Vagina (tissue), 2 donors: ENCODE data around the gene HSPBP1. TPM values are rescaled to one million over a fixed set of nuclear protein-coding genes. Genes with fewer than 3 reads are reported as not detected.

Experiments used
- DNase-seq, 2 donors: peaks; one replicate each; pipeline ENCODE4 v3.0.0-alpha.2; 2017; ENCODE audit errors: extremely low spot score in 2 of 2
- H3K27ac ChIP-seq: fragments of 200-600 bp; sonication (generic); one replicate; pipeline ENCODE4 v1.5.1; 2019
- H3K27me3 ChIP-seq: fragments of 200-600 bp; sonication (generic); one replicate; pipeline ENCODE4 v1.5.1; 2019
- H3K36me3 ChIP-seq, 2 donors: fragments of 200-600 bp; sonication (generic); one replicate each; pipeline ENCODE4 v1.5.1; 2017 to 2019
- H3K4me1 ChIP-seq: fragments of 200-600 bp; sonication (generic); one replicate; pipeline ENCODE4 v1.5.1; 2019
- H3K4me3 ChIP-seq, 2 donors: fragments of 200-600 bp; sonication (generic); 1 replicate in 1 of 2; 2 replicates in 1 of 2; pipeline ENCODE4 v1.5.1; 2016 to 2019
- H3K9me3 ChIP-seq: fragments of 200-600 bp; sonication (generic); one replicate; pipeline ENCODE4 v1.5.1; 2019
- CTCF ChIP-seq, 3 experiments: fragments of 450-650 bp in 2 of 3; fragments of 200-600 bp in 1 of 3; sonication (generic) in 1 of 3; IDR thresholded peaks; one replicate each; pipeline ENCODE4 v1.5.1; 2017 to 2019; ENCODE audit warnings: antibody characterized with exemption in 3 of 3, mild to moderate bottlenecking in 2 of 3, moderate library complexity in 2 of 3
- POLR2A ChIP-seq, 2 donors: fragments of 450-650 bp; IDR thresholded peaks; one replicate each; pipeline ENCODE4 v1.6.1; 2017; ENCODE audit warnings: antibody characterized with exemption in 2 of 2, mild to moderate bottlenecking in 2 of 2, moderate library complexity in 2 of 2
- POLR2AphosphoS5 ChIP-seq, 2 donors: sonication (generic); formaldehyde crosslinking; IDR thresholded peaks; one replicate each; pipeline ENCODE4 v1.9.0; 2017; ENCODE audit warnings: antibody characterized with exemption in 2 of 2, mild to moderate bottlenecking in 2 of 2, low read depth in 1 of 2; ENCODE audit not compliant: insufficient read depth in 1 of 2
- intact Hi-C: fragments of 100-400 bp; cut with DNase I; formaldehyde crosslinking; loops from one replicate; pipeline ENCODE4 v1.15.1; 2023
- total RNA-seq: library from RNA; depleted of rRNA; stranded (reverse); fragments of >200 nt; gene quantifications from one replicate; pipeline ENCODE4 v1.2.3, GENCODE V29; 2016

HSPBP1 gene
- total RNA-seq, 1 donor from 2014 or later, result 29.5 TPM

GRCh38 chr19:55309448-55309847 lies 29.5 kb upstream of the HSPBP1 start:
- intact Hi-C loops, result loop anchor here (10.0 kb wide), 2 partner anchors 65 to 195 kb away; partner anchors contain the start of genes IL11 and TMEM190
- Histone ChIP-seq H3K9me3 (no peaks in the 10 kb centered on the region), H3K36me3 (no peaks in the 10 kb centered on the region), H3K27me3 (no peaks in the 10 kb centered on the region), H3K27ac (no peak overlapping the region), H3K4me3 (no peak overlapping the region), H3K4me1 (no peaks in the 10 kb centered on the region)
- no peak for DNase-seq
- TF ChIP-seq POLR2A (IDR thresholded peaks at IDR 0.05), result no peak
- TF ChIP-seq POLR2AphosphoS5 (IDR thresholded peaks at IDR 0.05; ENCODE audit: insufficient read depth in 1 of 2, low read depth in 1 of 2), result no peak
- no peak for TF ChIP-seq CTCF (IDR thresholded peaks at IDR 0.05)

- Histone ChIP-seq H3K4me1 (no peaks in the 10 kb centered on the region), H3K27me3 (no peaks in the 10 kb centered on the region), H3K9me3 (no peaks in the 10 kb centered on the region), H3K4me3 (no peak overlapping the region), H3K27ac (no peak overlapping the region), H3K36me3 (no peaks in the 10 kb centered on the region)
- DNase-seq, result no peak
- intact Hi-C loops, result loop anchor here (10.0 kb wide), 2 partner anchors 67 to 197 kb away; partner anchors contain the start of genes IL11 and TMEM190
- TF ChIP-seq CTCF (IDR thresholded peaks at IDR 0.05) (no peak), POLR2AphosphoS5 (IDR thresholded peaks at IDR 0.05; ENCODE audit: insufficient read depth in 1 of 2, low read depth in 1 of 2) (no peak), POLR2A (IDR thresholded peaks at IDR 0.05) (no peak)
Measured at GRCh38 chr19:55308281-55308680, 28.4 kb upstream of the HSPBP1 start.

GRCh38 chr19:55306712-55307111 lies 26.8 kb upstream of the HSPBP1 start:
- TF ChIP-seq POLR2A (IDR thresholded peaks at IDR 0.05), result no peak
- no peak for TF ChIP-seq CTCF (IDR thresholded peaks at IDR 0.05)
- no peak for TF ChIP-seq POLR2AphosphoS5 (IDR thresholded peaks at IDR 0.05; ENCODE audit: insufficient read depth in 1 of 2, low read depth in 1 of 2)
- Histone ChIP-seq H3K4me3 (no peak overlapping the region), H3K27ac (no peak overlapping the region), H3K4me1 (peaks cover under 1% of the 10 kb centered on the region), H3K27me3 (no peaks in the 10 kb centered on the region), H3K36me3 (no peaks in the 10 kb centered on the region), H3K9me3 (no peaks in the 10 kb centered on the region)
- no peak for DNase-seq
- intact Hi-C loops, result loop anchor here (10.0 kb wide), 2 partner anchors 68 to 198 kb away; partner anchors contain the start of genes IL11 and TMEM190

GRCh38 chr19:55305983-55306562 lies 26.2 kb upstream of the HSPBP1 start:
- no peak overlapping the region for H3K4me3 ChIP-seq
- no peak for DNase-seq
- TF ChIP-seq POLR2AphosphoS5 (IDR thresholded peaks at IDR 0.05; ENCODE audit: insufficient read depth in 1 of 2, low read depth in 1 of 2) (no peak), POLR2A (IDR thresholded peaks at IDR 0.05) (no peak), CTCF (IDR thresholded peaks at IDR 0.05) (no peak)
- H3K27me3 ChIP-seq, result no peaks in the 10 kb centered on the region
- intact Hi-C loops, result loop anchor here (10.0 kb wide), 2 partner anchors 69 to 199 kb away; partner anchors contain the start of genes IL11 and TMEM190
- no peaks in the 10 kb centered on the region for H3K36me3 ChIP-seq
- no peaks in the 10 kb centered on the region for H3K9me3 ChIP-seq
- H3K27ac ChIP-seq, result no peak overlapping the region
- peaks cover 6% of the 10 kb centered on the region for H3K4me1 ChIP-seq

- TF ChIP-seq POLR2A (IDR thresholded peaks at IDR 0.05) (no peak), POLR2AphosphoS5 (IDR thresholded peaks at IDR 0.05; ENCODE audit: insufficient read depth in 1 of 2, low read depth in 1 of 2) (no peak), CTCF (IDR thresholded peaks at IDR 0.05) (no peak)
- H3K4me3 ChIP-seq, result no peak overlapping the region
- intact Hi-C loops, result loop anchor here (10.0 kb wide), 2 partner anchors 69 to 199 kb away; partner anchors contain the start of genes IL11 and TMEM190
- no peaks in the 10 kb centered on the region for H3K27me3 ChIP-seq
- no peak overlapping the region for H3K27ac ChIP-seq
- no peaks in the 10 kb centered on the region for H3K9me3 ChIP-seq
- DNase-seq, result no peak
- H3K36me3 ChIP-seq, result no peaks in the 10 kb centered on the region
- peaks cover 6% of the 10 kb centered on the region for H3K4me1 ChIP-seq
Measured at GRCh38 chr19:55305491-55305890, 25.6 kb upstream of the HSPBP1 start.
